Activated naive CD4-positive, alpha-beta T cell treated with anti-CD3 and anti-CD28 coated beads for 36 hours (primary cell): ENCODE measurements around the gene ETV6. TPM values are rescaled to one million over a fixed set of nuclear protein-coding genes. Genes with fewer than 3 reads are reported as not detected.

Experiments
- CTCF ChIA-PET: fragments of 350-600 bp; sonication (Branson Sonifier 250); formaldehyde crosslinking; loops from one replicate; lab custom pipeline; 2021; ENCODE audit warnings: antibody characterized with exemption; lab: Charles Lee
- DNase-seq: peaks from one replicate; pipeline ENCODE4 v3.0.0-alpha.2; 2020
- H3K27ac Mint-ChIP-seq: one replicate; pipeline ENCODE4 v1.8.0; 2021; ENCODE audit warnings: mild to moderate bottlenecking, mixed read lengths
- H3K27me3 Mint-ChIP-seq: one replicate; pipeline ENCODE4 v1.8.0; 2021; ENCODE audit warnings: low read depth, mixed read lengths
- H3K36me3 Mint-ChIP-seq: one replicate; pipeline ENCODE4 v1.8.0; 2021; ENCODE audit warnings: low read depth, mixed read lengths
- H3K4me1 Mint-ChIP-seq: one replicate; pipeline ENCODE4 v1.8.0; 2021; ENCODE audit warnings: low read depth, mixed read lengths
- H3K4me3 Mint-ChIP-seq: one replicate; pipeline ENCODE4 v1.8.0; 2021; ENCODE audit warnings: mild to moderate bottlenecking, moderate library complexity, mixed read lengths
- H3K9me3 Mint-ChIP-seq: one replicate; pipeline ENCODE4 v1.8.0; 2021; ENCODE audit warnings: mixed read lengths
- intact Hi-C: fragments of 100-400 bp; cut with micrococcal nuclease; formaldehyde crosslinking; loops from one replicate; pipeline ENCODE4 v1.15.1; 2023
- total RNA-seq, 2 experiments: library from RNA; stranded (reverse); gene quantifications; one replicate each; pipeline ENCODE4 v1.2.3, GENCODE V29; 2021

ETV6 gene
- total RNA-seq, 2 experiments from 2014 or later = 48.1 to 48.6 TPM

GRCh38 chr12:11714626-11715025, 65.2 kb downstream of the ETV6 start:
- peaks cover 67% of the 10 kb centered on the region for H3K4me1 Mint-ChIP-seq
- DNase-seq = no peak
- H3K27me3 Mint-ChIP-seq = no peaks in the 10 kb centered on the region
- no peaks in the 10 kb centered on the region for H3K9me3 Mint-ChIP-seq
- intact Hi-C loops = no loop called here
- no peak overlapping the region for H3K27ac Mint-ChIP-seq
- no peak overlapping the region for H3K4me3 Mint-ChIP-seq
- peaks cover 23% of the 10 kb centered on the region for H3K36me3 Mint-ChIP-seq
- CTCF ChIA-PET = no interaction called here

GRCh38 chr12:11715621-11716020, 66.1 kb downstream of the ETV6 start:
- CTCF ChIA-PET = no interaction called here

DNA sequence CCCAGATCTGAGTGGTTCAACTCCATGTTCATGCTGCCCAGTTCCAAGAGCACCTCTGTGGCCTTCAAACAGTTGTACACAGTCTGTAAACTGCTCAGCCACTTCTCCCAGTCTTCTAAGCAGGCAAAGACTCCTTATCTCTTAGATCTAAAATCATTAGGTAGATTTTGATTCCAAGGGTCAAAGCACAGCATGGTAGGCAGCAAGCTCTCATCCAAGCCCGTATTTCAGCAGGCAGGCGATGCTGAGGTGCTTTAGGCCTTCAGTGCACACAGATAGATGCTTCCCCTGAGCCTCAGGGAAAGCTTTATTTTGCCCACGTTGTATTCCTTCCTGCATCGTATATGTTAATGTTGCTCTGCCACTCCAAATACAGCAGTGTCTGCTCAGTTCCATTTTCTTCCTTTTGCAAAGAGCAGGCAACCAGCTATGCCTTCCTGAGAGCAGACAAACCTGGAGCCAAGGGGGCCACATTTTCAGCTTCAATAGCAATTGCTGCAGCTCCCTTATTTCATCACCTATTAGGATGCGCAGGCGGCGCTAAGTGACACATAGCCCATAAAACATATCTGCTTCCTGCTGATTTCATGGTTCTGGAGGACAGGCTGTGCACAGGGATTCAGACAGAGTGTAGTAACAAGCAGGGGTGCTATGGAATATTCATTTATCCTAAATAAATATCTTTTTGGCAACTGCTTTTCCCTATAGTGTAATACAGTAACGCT, 67.5 kb downstream of the ETV6 start:
- Mint-ChIP-seq H3K4me3 (no peak overlapping the region), H3K27me3 (no peaks in the 10 kb centered on the region), H3K4me1 (peaks cover 61% of the 10 kb centered on the region), H3K36me3 (peaks cover 20% of the 10 kb centered on the region), H3K9me3 (no peaks in the 10 kb centered on the region), H3K27ac (no peak overlapping the region)
- intact Hi-C loops = no loop called here
- CTCF ChIA-PET = interaction anchor here (0.6 to 0.7 kb wide), 2 partner anchors 11 to 269 kb away, joined by 3 read pairs; no protein-coding TSS in a partner anchor
- no peak for DNase-seq

More at GRCh38 chr12:11715621-11716020, 66.1 kb downstream of the ETV6 start:
- Mint-ChIP-seq H3K27me3 (no peaks in the 10 kb centered on the region), H3K36me3 (peaks cover 22% of the 10 kb centered on the region), H3K4me3 (no peak overlapping the region), H3K27ac (no peak overlapping the region), H3K4me1 (peaks cover 70% of the 10 kb centered on the region), H3K9me3 (no peaks in the 10 kb centered on the region)
- DNase-seq = no peak
- intact Hi-C loops = no loop called here

DNA sequence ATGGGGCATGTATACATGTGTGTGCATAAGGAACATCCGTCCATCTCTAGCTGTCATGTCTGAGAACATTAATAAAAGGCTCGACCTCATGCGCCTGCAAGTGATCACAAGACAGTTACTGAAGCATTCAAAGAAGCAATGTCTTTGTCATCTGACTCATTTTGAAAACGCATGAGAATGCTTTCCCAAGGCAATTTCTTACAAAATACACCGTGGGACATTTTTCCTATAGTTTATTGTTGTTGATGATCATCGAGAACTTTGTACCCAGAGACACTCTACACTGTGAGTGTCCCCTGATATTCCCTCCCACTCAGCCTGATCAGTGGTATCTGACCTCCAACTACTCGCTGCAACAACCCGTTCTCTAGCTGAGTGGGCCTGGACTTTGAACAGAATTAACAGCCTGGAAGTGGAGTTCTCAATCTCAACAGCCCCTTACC, 68.1 kb downstream of the ETV6 start:
- Mint-ChIP-seq H3K27ac (no peak overlapping the region), H3K4me1 (peaks cover 55% of the 10 kb centered on the region), H3K4me3 (no peak overlapping the region), H3K36me3 (peaks cover 20% of the 10 kb centered on the region), H3K9me3 (no peaks in the 10 kb centered on the region), H3K27me3 (no peaks in the 10 kb centered on the region)
- CTCF ChIA-PET = interaction anchor here (0.7 kb wide), 1 partner anchor 11 kb away, joined by 3 read pairs; no protein-coding TSS in a partner anchor
- intact Hi-C loops = no loop called here
- no peak for DNase-seq

GRCh38 chr12:11718105-11718504, 68.6 kb downstream of the ETV6 start:
- peaks cover 18% of the 10 kb centered on the region for H3K36me3 Mint-ChIP-seq
- peaks cover 50% of the 10 kb centered on the region for H3K4me1 Mint-ChIP-seq
- intact Hi-C loops = no loop called here

DNA sequence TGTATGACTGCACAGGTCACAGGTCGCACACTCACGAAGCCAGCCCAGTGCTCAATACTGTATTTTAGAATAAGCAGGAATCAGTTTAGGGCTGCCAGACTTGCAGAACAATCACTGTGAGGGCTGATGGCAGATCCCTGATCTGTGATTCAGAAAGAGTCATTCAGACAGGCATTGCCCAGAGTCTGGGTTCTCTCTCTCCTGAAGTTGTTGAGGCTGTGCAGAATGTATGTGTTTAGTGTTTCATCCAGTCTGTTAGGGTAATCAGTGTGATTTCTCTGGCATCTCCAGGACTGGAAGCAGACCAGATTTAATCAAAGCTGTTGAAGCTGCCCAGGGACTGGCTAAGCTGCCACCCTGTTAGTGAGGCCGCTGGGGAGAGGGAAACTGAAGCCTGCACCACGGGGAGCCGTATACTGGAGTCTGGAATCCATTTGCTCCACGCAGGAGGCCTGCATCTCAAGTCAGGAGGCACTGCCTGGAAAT, 69.3 kb downstream of the ETV6 start:
- Mint-ChIP-seq H3K27ac (no peak overlapping the region), H3K4me1 (peaks cover 42% of the 10 kb centered on the region), H3K27me3 (no peaks in the 10 kb centered on the region), H3K4me3 (no peak overlapping the region), H3K36me3 (peaks cover 18% of the 10 kb centered on the region), H3K9me3 (no peaks in the 10 kb centered on the region)
- intact Hi-C loops = no loop called here
- no peak for DNase-seq
- CTCF ChIA-PET = interaction anchor here (1.0 kb wide), 1 partner anchor 56 kb away, joined by 3 read pairs; no protein-coding TSS in a partner anchor

More at GRCh38 chr12:11718105-11718504, 68.6 kb downstream of the ETV6 start:
- no peaks in the 10 kb centered on the region for H3K9me3 Mint-ChIP-seq
- CTCF ChIA-PET = interaction anchor here (0.7 kb wide), 1 partner anchor 10 kb away, joined by 3 read pairs; no protein-coding TSS in a partner anchor
- H3K27ac Mint-ChIP-seq = no peak overlapping the region
- no peak overlapping the region for H3K4me3 Mint-ChIP-seq
- DNase-seq = no peak
- no peaks in the 10 kb centered on the region for H3K27me3 Mint-ChIP-seq

DNA sequence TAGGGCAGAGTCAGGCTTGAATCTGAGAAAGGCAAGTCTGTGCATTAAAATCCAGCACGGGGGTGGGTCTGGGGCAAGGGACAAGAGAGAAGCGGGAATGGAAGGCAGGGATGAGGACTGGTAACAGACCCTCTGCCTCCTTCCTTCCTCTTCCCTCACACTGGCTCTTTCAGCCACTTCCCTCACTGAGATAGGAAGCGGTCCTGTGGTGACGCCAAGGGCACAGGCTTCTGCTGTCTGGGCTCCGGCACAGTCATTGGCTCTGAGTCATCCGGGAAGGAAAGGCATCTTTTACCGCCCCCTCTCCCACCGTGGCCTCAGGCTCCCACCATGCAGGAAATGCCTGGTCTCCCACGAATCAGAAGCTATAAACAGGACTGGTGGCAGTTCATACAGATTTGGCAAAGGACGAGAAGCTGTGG, 70.2 kb downstream of the ETV6 start:
- H3K9me3 Mint-ChIP-seq = no peaks in the 10 kb centered on the region
- H3K27me3 Mint-ChIP-seq = no peaks in the 10 kb centered on the region
- CTCF ChIA-PET = interaction anchor here (1.0 kb wide), 1 partner anchor 55 kb away, joined by 3 read pairs; no protein-coding TSS in a partner anchor
- peaks cover 35% of the 10 kb centered on the region for H3K4me1 Mint-ChIP-seq
- H3K36me3 Mint-ChIP-seq = peaks cover 19% of the 10 kb centered on the region
- peak; percentile 56 for DNase-seq
- no peak overlapping the region for H3K27ac Mint-ChIP-seq
- H3K4me3 Mint-ChIP-seq = no peak overlapping the region
- intact Hi-C loops = no loop called here

- CTCF ChIA-PET = interaction anchor here (0.6 to 1.1 kb wide), 2 partner anchors 37 to 168 kb away, joined by 3 read pairs; no protein-coding TSS in a partner anchor
- H3K27me3 Mint-ChIP-seq = no peaks in the 10 kb centered on the region
- H3K4me1 Mint-ChIP-seq = peaks cover 45% of the 10 kb centered on the region
- no peak for DNase-seq
- H3K9me3 Mint-ChIP-seq = peaks cover 3% of the 10 kb centered on the region
- H3K36me3 Mint-ChIP-seq = peaks cover 18% of the 10 kb centered on the region
- intact Hi-C loops = no loop called here
- no peak overlapping the region for H3K27ac Mint-ChIP-seq
- H3K4me3 Mint-ChIP-seq = no peak overlapping the region
Measured at GRCh38 chr12:11722071-11722470, 72.6 kb downstream of the ETV6 start.

DNA sequence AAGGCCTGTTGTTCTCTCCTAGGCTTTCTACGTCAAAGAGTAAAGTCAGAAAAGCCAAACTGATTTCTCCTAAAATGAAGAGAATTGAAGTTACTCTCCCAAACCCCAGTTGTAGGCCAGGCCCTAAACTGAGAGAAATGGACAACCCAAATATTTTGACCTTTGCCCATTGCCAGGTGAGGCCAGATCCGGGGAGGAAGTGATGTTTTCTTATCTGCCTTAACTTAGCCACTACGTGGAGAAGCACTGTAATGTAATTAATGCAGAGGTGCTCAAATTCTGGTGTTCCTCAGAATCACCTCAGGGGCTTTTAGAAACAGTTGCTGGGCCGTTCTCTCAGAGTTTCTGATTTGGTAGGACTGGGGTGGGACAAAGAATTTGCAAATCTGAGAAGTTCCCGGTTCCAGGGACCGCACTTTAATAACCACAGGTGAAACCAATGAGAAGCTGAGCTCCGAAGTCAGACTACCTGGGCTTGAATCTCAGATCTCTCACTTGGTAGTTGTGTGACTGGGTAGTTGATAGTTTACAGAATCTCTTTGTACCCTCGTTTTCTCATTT, 73.2 kb downstream of the ETV6 start:
- Mint-ChIP-seq H3K36me3 (peaks cover 18% of the 10 kb centered on the region), H3K4me3 (no peak overlapping the region), H3K9me3 (peaks cover 3% of the 10 kb centered on the region), H3K27ac (no peak overlapping the region), H3K27me3 (no peaks in the 10 kb centered on the region), H3K4me1 (peaks cover 49% of the 10 kb centered on the region)
- CTCF ChIA-PET = interaction anchor here (1.1 kb wide), 1 partner anchor 167 kb away, joined by 3 read pairs; no protein-coding TSS in a partner anchor
- intact Hi-C loops = no loop called here
- DNase-seq = no peak

DNA sequence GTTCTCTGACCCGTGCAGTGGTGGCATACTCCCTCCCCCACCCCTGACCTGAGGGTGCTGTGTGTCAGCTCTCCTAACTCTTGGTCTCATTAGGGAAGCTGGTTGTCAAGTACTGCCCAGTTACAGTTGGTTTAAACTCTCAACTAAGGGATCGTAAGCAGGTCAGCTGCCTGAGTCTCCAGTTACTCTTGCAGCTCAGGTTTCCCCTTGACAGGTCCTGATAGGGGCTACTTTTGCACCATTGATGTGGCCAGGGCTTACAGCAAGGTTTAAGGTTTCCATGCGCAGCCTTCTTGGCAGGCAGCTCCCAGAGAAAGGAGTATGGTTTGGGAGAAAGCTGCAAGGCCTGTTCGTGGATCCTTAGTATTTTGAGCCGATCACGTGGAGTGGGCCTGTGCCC, 74.5 kb downstream of the ETV6 start:
- Mint-ChIP-seq H3K27ac (no peak overlapping the region), H3K9me3 (peaks cover 3% of the 10 kb centered on the region), H3K4me3 (no peak overlapping the region), H3K4me1 (peaks cover 50% of the 10 kb centered on the region), H3K36me3 (peaks cover 16% of the 10 kb centered on the region), H3K27me3 (no peaks in the 10 kb centered on the region)
- intact Hi-C loops = no loop called here
- no peak for DNase-seq
- CTCF ChIA-PET = no interaction called here

DNA sequence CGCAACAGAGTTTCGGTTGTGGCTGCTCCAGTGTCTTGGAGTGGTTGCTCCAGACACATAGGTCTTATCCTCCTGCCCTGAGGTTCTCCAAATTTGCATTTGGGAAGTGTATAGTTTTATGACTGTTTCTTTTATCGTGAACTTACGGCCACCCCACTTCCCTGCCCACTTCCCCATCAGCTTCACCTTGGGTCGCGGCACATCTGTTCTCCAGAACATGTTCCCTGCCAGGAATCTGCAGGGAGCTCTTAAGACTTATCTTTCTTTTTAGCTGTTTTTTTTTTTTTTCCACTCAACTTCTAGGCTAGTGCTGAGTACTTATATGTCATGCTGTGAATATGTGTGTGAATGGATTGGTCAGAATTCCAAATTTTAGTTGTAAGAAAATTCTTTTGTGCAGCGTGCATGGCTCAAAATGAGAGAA, 75.4 kb downstream of the ETV6 start:
- Mint-ChIP-seq H3K27ac (no peak overlapping the region), H3K4me1 (peaks cover 50% of the 10 kb centered on the region), H3K9me3 (peaks cover 3% of the 10 kb centered on the region), H3K36me3 (peaks cover 19% of the 10 kb centered on the region), H3K4me3 (no peak overlapping the region), H3K27me3 (no peaks in the 10 kb centered on the region)
- intact Hi-C loops = loop anchor here (5.0 kb wide), 1 partner anchor 87 kb away; no protein-coding TSS in a partner anchor
- CTCF ChIA-PET = no interaction called here
- no peak for DNase-seq

DNA sequence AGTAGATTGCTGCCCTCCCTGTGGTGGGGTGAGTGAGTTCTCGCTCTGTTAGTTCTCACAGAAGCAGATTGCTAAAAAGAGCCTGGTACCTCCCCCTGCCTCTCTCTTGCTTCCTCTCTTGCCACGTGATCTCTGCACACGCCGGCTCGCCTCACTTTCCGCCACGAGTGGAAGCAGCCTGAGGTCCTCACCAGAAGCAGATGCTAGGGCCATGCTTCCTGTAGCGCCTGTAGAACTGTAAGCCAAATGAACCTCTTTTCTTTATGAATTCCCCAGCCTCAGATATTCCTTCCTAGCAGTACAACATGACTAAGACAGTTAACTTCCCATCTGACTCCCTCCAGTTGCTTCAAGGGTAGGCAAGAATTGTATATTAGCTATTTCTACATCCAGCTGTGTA, 76.2 kb downstream of the ETV6 start:
- Mint-ChIP-seq H3K27me3 (no peaks in the 10 kb centered on the region), H3K9me3 (peaks cover 3% of the 10 kb centered on the region), H3K4me1 (peaks cover 54% of the 10 kb centered on the region), H3K36me3 (peaks cover 16% of the 10 kb centered on the region), H3K27ac (no peak overlapping the region), H3K4me3 (no peak overlapping the region)
- CTCF ChIA-PET = interaction anchor here (2.8 kb wide), 1 partner anchor 37 kb away, joined by 11 read pairs; no protein-coding TSS in a partner anchor
- intact Hi-C loops = loop anchor here (5.0 kb wide), 1 partner anchor 87 kb away; no protein-coding TSS in a partner anchor
- DNase-seq = no peak
